Spleen (tissue), 11 donors: Measurements from ENCODE around the gene COL27A1. TPM values are rescaled to one million over a fixed set of nuclear protein-coding genes. Genes with fewer than 3 reads are reported as not detected.

ENCODE experiments used
- DNase-seq: peaks from one replicate; pipeline ENCODE4 v3.0.0-alpha.2; 2020
- H3K27ac ChIP-seq, 8 donors: fragments of 200-600 bp; sonication (generic) in 7 of 8; 1 replicate in 4 of 8; 2 replicates in 4 of 8; pipeline versions ENCODE4 v1.5.0 to v1.8.0; 2016 to 2021; ENCODE audit warnings: inconsistent platforms in 4 of 8, mild to moderate bottlenecking in 4 of 8, moderate library complexity in 1 of 8
- H3K27me3 ChIP-seq, 7 donors: fragments of 200-600 bp; sonication (generic) in 6 of 7; replicated peaks in 1 of 7; 1 replicate in 4 of 7; 2 replicates in 3 of 7; pipeline versions ENCODE4 v1.5.0 to v1.8.0; 2016 to 2021; ENCODE audit warnings: inconsistent platforms in 3 of 7, mild to moderate bottlenecking in 1 of 7
- H3K36me3 ChIP-seq, 6 donors: fragments of 200-600 bp; sonication (generic) in 5 of 6; 1 replicate in 4 of 6; 2 replicates in 2 of 6; pipeline versions ENCODE4 v1.5.0 to v1.8.0; 2016 to 2021; ENCODE audit warnings: inconsistent platforms in 2 of 6
- H3K4me1 ChIP-seq, 6 donors: fragments of 200-600 bp; sonication (generic) in 5 of 6; 1 replicate in 3 of 6; 2 replicates in 3 of 6; pipeline versions ENCODE4 v1.5.0 to v1.8.0; 2016 to 2021; ENCODE audit warnings: inconsistent platforms in 3 of 6
- H3K4me3 ChIP-seq, 8 donors: fragments of 200-600 bp; sonication (generic) in 7 of 8; 1 replicate in 4 of 8; 2 replicates in 4 of 8; pipeline versions ENCODE4 v1.5.0 to v1.8.0; 2016 to 2021; ENCODE audit warnings: inconsistent platforms in 4 of 8, mild to moderate bottlenecking in 4 of 8, moderate library complexity in 2 of 8
- H3K9me3 ChIP-seq, 8 donors: fragments of 200-600 bp; sonication (generic) in 7 of 8; 1 replicate in 4 of 8; 2 replicates in 4 of 8; pipeline versions ENCODE4 v1.5.0 to v1.8.0; 2016 to 2021; ENCODE audit warnings: inconsistent platforms in 4 of 8
- CTCF ChIP-seq, 11 experiments: fragments of 200-600 bp in 7 of 11; fragments of 450-650 bp in 4 of 11; sonication (generic) in 4 of 11; IDR thresholded peaks in 8 of 11; conservative IDR thresholded peaks in 3 of 11; 1 replicate in 7 of 11; 2 replicates in 4 of 11; pipeline versions ENCODE4 v1.4.0 to v1.8.0; 2016 to 2021; ENCODE audit warnings: antibody characterized with exemption in 11 of 11, inconsistent platforms in 4 of 11, mild to moderate bottlenecking in 1 of 11
- POLR2A ChIP-seq, 3 donors: fragments of 450-650 bp; IDR thresholded peaks; one replicate each; pipeline ENCODE4 v1.5.1; 2017; ENCODE audit warnings: antibody characterized with exemption in 3 of 3, mild to moderate bottlenecking in 1 of 3
- POLR2AphosphoS5 ChIP-seq, 3 donors: sonication (generic); formaldehyde crosslinking; IDR thresholded peaks; one replicate each; pipeline ENCODE4 v1.5.1; 2017; ENCODE audit warnings: antibody characterized with exemption in 3 of 3
- WGBS, 5 donors: extraction: QIAGEN DNeasy Blood & Tissue Kit in 3 of 5; methylation state at CpG; one replicate each; pipeline versions ENCODE4 v1.1.5 to v1.1.7; 2013 to 2018; 5-methylcytosine and 5-hydroxymethylcytosine counted together
- intact Hi-C: fragments of 100-400 bp; cut with DNase I; formaldehyde crosslinking; loops from one replicate; pipeline ENCODE4 v1.15.0; 2023; ENCODE audit warnings: low total_unique reads
- polyA plus RNA-seq, 3 donors: library from polyadenylated mRNA; stranded (reverse); fragments of 200-250 nt; gene quantifications; one replicate each; pipeline ENCODE4 v1.2.1, GENCODE V29; 2013
- total RNA-seq, 7 donors: library from RNA; depleted of rRNA in 3 of 7; stranded (reverse); fragments of >200 nt in 3 of 7; fragmentation: NEBNext Ultra II Directional in 4 of 7; extraction: Animal tissue kit (Norgen Biotek cat#: 25700) in 4 of 7; gene quantifications; one replicate each; pipeline versions ENCODE4 v1.1.0 to v1.2.1, GENCODE V29; 2016 to 2021
- donor health status: healthy with polysubstance abuse.
- donor health status: DM: no; HTN: no; CAD: no; lungs with moderate emphysema.
- donor health status: DM: no; HTN: no; CAD: no.
- donor health status: Bipolar disorder and iron deficiency.
- donor health status: healthy.
- donor health status: DM: no; HTN: no; CAD: no.
- donor health status: DM: yes; HTN: yes; CAD: no.

Gene COL27A1
- total and polyA plus RNA-seq, 10 donors: 2.1 to 23.4 (median 6.1) TPM

- no peaks in the 10 kb centered on the region for H3K9me3 ChIP-seq
- H3K36me3 ChIP-seq: no peaks in the 10 kb centered on the region
- 90 to 97% (median 92%) methylated on average over 10 of the region's 10 CpGs for WGBS, 5 donors
- H3K27me3 ChIP-seq: peaks cover 0 to 14% (median 0%) of the 10 kb centered on the region in 7 donors
- TF ChIP-seq CTCF (IDR thresholded peaks at IDR 0.05 in 8 of 11, conservative IDR thresholded peaks at IDR 0.05 in 3 of 11): no peak
- TF ChIP-seq POLR2AphosphoS5 (IDR thresholded peaks at IDR 0.05): no peak
- TF ChIP-seq POLR2A (IDR thresholded peaks at IDR 0.05): no peak
- H3K27ac ChIP-seq: no peak overlapping the region
- intact Hi-C loops: no loop called here
- H3K4me3 ChIP-seq: no peak overlapping the region
- no peaks in the 10 kb centered on the region for H3K4me1 ChIP-seq
- peak; percentile 47 for DNase-seq
Measured at GRCh38 chr9:114282104-114282485, 126.8 kb downstream of the COL27A1 start.

GRCh38 chr9:114282507-114282906, 127.2 kb downstream of the COL27A1 start:
- no peak for DNase-seq
- whole genome bisulfite sequencing, 5 donors: 87 to 98% (median 88%) methylated on average over 3 to 6 of the region's 6 CpGs
- H3K27ac ChIP-seq: no peak overlapping the region
- intact Hi-C loops: no loop called here
- peaks cover 0 to under 1% (median 0%) of the 10 kb centered on the region in 6 donors for H3K4me1 ChIP-seq
- peaks cover 0 to 14% (median 0%) of the 10 kb centered on the region in 7 donors for H3K27me3 ChIP-seq
- no peaks in the 10 kb centered on the region for H3K9me3 ChIP-seq
- TF ChIP-seq POLR2AphosphoS5 (IDR thresholded peaks at IDR 0.05): no peak
- no peak for TF ChIP-seq CTCF (IDR thresholded peaks at IDR 0.05 in 8 of 11, conservative IDR thresholded peaks at IDR 0.05 in 3 of 11)
- TF ChIP-seq POLR2A (IDR thresholded peaks at IDR 0.05): no peak
- no peaks in the 10 kb centered on the region for H3K36me3 ChIP-seq
- no peak overlapping the region for H3K4me3 ChIP-seq

GRCh38 chr9:114282926-114283325, 127.6 kb downstream of the COL27A1 start:
- DNase-seq: peak; percentile 3
- Histone ChIP-seq H3K27me3 (peaks cover 0 to 14% (median 0%) of the 10 kb centered on the region in 7 donors), H3K27ac (no peak overlapping the region), H3K4me3 (no peak overlapping the region), H3K36me3 (no peaks in the 10 kb centered on the region), H3K4me1 (peaks cover 0 to 5% (median under 1%) of the 10 kb centered on the region in 6 donors), H3K9me3 (no peaks in the 10 kb centered on the region)
- TF ChIP-seq CTCF (IDR thresholded peaks at IDR 0.05 in 8 of 11, conservative IDR thresholded peaks at IDR 0.05 in 3 of 11) (no peak), POLR2A (IDR thresholded peaks at IDR 0.05) (no peak), POLR2AphosphoS5 (IDR thresholded peaks at IDR 0.05) (no peak)
- 25 to 69% (median 61%) methylated on average over 5 of the region's 5 CpGs for WGBS, 5 donors
- intact Hi-C loops: no loop called here

- Histone ChIP-seq H3K9me3 (no peaks in the 10 kb centered on the region), H3K27ac (no peak overlapping the region), H3K36me3 (no peaks in the 10 kb centered on the region), H3K4me1 (peaks cover 0 to 10% (median 4%) of the 10 kb centered on the region in 6 donors), H3K4me3 (no peak overlapping the region), H3K27me3 (peaks cover 0 to 14% (median 0%) of the 10 kb centered on the region in 7 donors)
- intact Hi-C loops: no loop called here
- no peak for TF ChIP-seq POLR2AphosphoS5 (IDR thresholded peaks at IDR 0.05)
- TF ChIP-seq POLR2A (IDR thresholded peaks at IDR 0.05): no peak
- TF ChIP-seq CTCF (IDR thresholded peaks at IDR 0.05 in 8 of 11, conservative IDR thresholded peaks at IDR 0.05 in 3 of 11): no peak
- WGBS, 5 donors: 88 to 95% (median 93%) methylated on average over 7 to 14 of the region's 14 CpGs
- DNase-seq: peak; percentile 51
Measured at GRCh38 chr9:114283551-114284111, 128.3 kb downstream of the COL27A1 start.
